B cell (primary cell): ENCODE results near the gene TM9SF4. TPM values are rescaled to one million over a fixed set of nuclear protein-coding genes. Genes with fewer than 3 reads are reported as not detected.

Source experiments
- ATAC-seq: fragments of 200-7000 bp; cut with Tn5 transposase; one replicate; pipeline ENCODE4 v1.10.0; 2021; ENCODE audit warnings: low read depth, mild to moderate bottlenecking, moderate number of reproducible peaks, moderate library complexity
- CTCF ChIA-PET: fragments of 350-600 bp; sonication (Branson Sonifier 250); formaldehyde crosslinking; loops from one replicate; lab custom pipeline; 2021; ENCODE audit warnings: antibody characterized with exemption, inconsistent platforms; lab: Charles Lee
- POLR2A ChIA-PET: fragments of 350-600 bp; sonication (Branson Sonifier 250); formaldehyde crosslinking; loops from one replicate; lab custom pipeline; 2021; ENCODE audit warnings: antibody characterized with exemption; lab: Charles Lee
- DNase-seq: peaks from one replicate; pipeline ENCODE4 v3.0.0; 2013
- H2AFZ ChIP-seq: 2 replicates; pipeline ENCODE4 v1.6.1; 2012; ENCODE audit warnings: mild to moderate bottlenecking, low read depth, low read length; ENCODE audit not compliant: insufficient read depth, poor library complexity, severe bottlenecking
- H3K27ac ChIP-seq, 2 donors: 1 replicate in 1 of 2; 2 replicates in 1 of 2; pipeline ENCODE4 v1.5.1; 2012 to 2013; ENCODE audit warnings: low read length in 2 of 2, mild to moderate bottlenecking in 2 of 2, moderate library complexity in 1 of 2
- H3K27me3 ChIP-seq, 4 experiments: fragments of 200-600 bp in 1 of 4; sonication (generic) in 1 of 4; replicated peaks in 1 of 4; 1 replicate in 2 of 4; 2 replicates in 2 of 4; pipeline versions ENCODE4 v1.6.1 to v1.7.0; 2013 to 2016; ENCODE audit warnings: low read length in 3 of 4, mild to moderate bottlenecking in 2 of 4, mixed read lengths in 1 of 4, moderate library complexity in 1 of 4; ENCODE audit not compliant: insufficient read depth in 4 of 4, control insufficient read depth in 3 of 4; ENCODE audit errors: control extremely low read depth in 1 of 4
- H3K36me3 ChIP-seq, 2 experiments: replicated peaks in 1 of 2; 1 replicate in 1 of 2; 2 replicates in 1 of 2; pipeline versions ENCODE4 v1.6.1 to v1.7.1; 2013; ENCODE audit warnings: low read length in 1 of 2; ENCODE audit not compliant: insufficient read depth in 2 of 2, control insufficient read depth in 1 of 2; ENCODE audit errors: control extremely low read depth in 1 of 2, extremely low read depth in 1 of 2
- H3K4me1 ChIP-seq, 2 donors: fragments of 200-600 bp in 1 of 2; sonication (generic) in 1 of 2; 1 replicate in 1 of 2; 2 replicates in 1 of 2; pipeline versions ENCODE4 v1.5.1 to v1.6.1; 2013 to 2017; ENCODE audit warnings: low read length in 2 of 2; ENCODE audit not compliant: control insufficient read depth in 2 of 2, insufficient read depth in 2 of 2
- H3K4me2 ChIP-seq: replicated peaks from 2 replicates; pipeline ENCODE3; 2012; ENCODE audit warnings: mild to moderate bottlenecking, low read depth, low read length; ENCODE audit not compliant: poor library complexity, severe bottlenecking
- H3K4me3 ChIP-seq, 5 experiments: fragments of 200-600 bp in 1 of 5; sonication (generic) in 1 of 5; 1 replicate in 3 of 5; 2 replicates in 2 of 5; pipeline versions ENCODE4 v1.5.1 to v1.7.0; 2011 to 2016; ENCODE audit warnings: low read length in 4 of 5, mild to moderate bottlenecking in 4 of 5, low read depth in 2 of 5, control low read depth in 1 of 5, moderate library complexity in 1 of 5; ENCODE audit not compliant: insufficient read depth in 1 of 5; ENCODE audit errors: control extremely low read depth in 1 of 5, extremely low read depth in 1 of 5
- H3K79me2 ChIP-seq: fragments of 200-600 bp; sonication (generic); one replicate; pipeline ENCODE4 v1.6.0; 2016; ENCODE audit warnings: low read length; ENCODE audit not compliant: control insufficient read depth, insufficient read depth
- H3K9ac ChIP-seq: fragments of 200-600 bp; sonication (generic); 2 replicates; pipeline ENCODE4 v1.6.1; 2017; ENCODE audit warnings: mild to moderate bottlenecking, low read length, moderate library complexity
- H3K9me3 ChIP-seq, 3 donors: one replicate each; pipeline versions ENCODE4 v1.6.1 to v1.7.1; 2013; ENCODE audit warnings: low read length in 2 of 3; ENCODE audit not compliant: control insufficient read depth in 2 of 3, insufficient read depth in 1 of 3; ENCODE audit errors: control extremely low read depth in 1 of 3
- H4K20me1 ChIP-seq: 2 replicates; pipeline ENCODE4 v1.6.0; 2012; ENCODE audit warnings: mild to moderate bottlenecking, low read length; ENCODE audit not compliant: insufficient read depth, control insufficient read depth, poor library complexity, severe bottlenecking
- H3K27ac Mint-ChIP-seq: one replicate; pipeline ENCODE4 v1.8.0; 2021; ENCODE audit warnings: mixed read lengths
- H3K27me3 Mint-ChIP-seq: one replicate; pipeline ENCODE4 v1.8.0; 2021; ENCODE audit warnings: mixed read lengths
- H3K4me1 Mint-ChIP-seq: one replicate; pipeline ENCODE4 v1.8.0; 2021; ENCODE audit warnings: mixed read lengths
- H3K4me3 Mint-ChIP-seq: one replicate; pipeline ENCODE4 v1.8.0; 2021; ENCODE audit warnings: mixed read lengths
- H3K9me3 Mint-ChIP-seq: one replicate; pipeline ENCODE4 v1.8.0; 2022; ENCODE audit warnings: mixed read lengths; ENCODE audit not compliant: insufficient read depth
- CTCF ChIP-seq: fragments of 200-600 bp; IDR thresholded peaks from one replicate; pipeline ENCODE4 v1.8.0; 2022; ENCODE audit warnings: antibody characterized with exemption, mild to moderate bottlenecking
- EZH2 ChIP-seq: IDR thresholded peaks from 2 replicates; pipeline ENCODE4 v1.6.1; 2012; ENCODE audit warnings: borderline replicate concordance, low read depth, mild to moderate bottlenecking, moderate library complexity, low read length; ENCODE audit not compliant: insufficient read depth, poor library complexity, severe bottlenecking
- WGBS: methylation state at CpG from one replicate; pipeline ENCODE4 v1.1.5; 2013; ENCODE audit warnings: missing lambda C conversion rate; ENCODE audit not compliant: insufficient coverage; 5-methylcytosine and 5-hydroxymethylcytosine counted together
- intact Hi-C: fragments of 100-400 bp; cut with micrococcal nuclease; formaldehyde crosslinking; loops from one replicate; pipeline ENCODE4 v1.10.0; 2022
- polyA plus RNA-seq: library from polyadenylated mRNA; depleted of rRNA; stranded (reverse); fragments of >200 nt; gene quantifications from 2 replicates; pipeline ENCODE4 v1.2.3, GENCODE V29; 2012
- total RNA-seq, 2 donors: library from RNA; stranded (reverse); fragments of 120-200 nt in 1 of 2; gene quantifications; 1 replicate in 1 of 2; 2 replicates in 1 of 2; pipeline versions ENCODE4 v1.2.3 to v1.2.4, GENCODE V29; 2013 to 2022

Gene TM9SF4
- total and polyA plus RNA-seq, 2 donors (not counting 1 experiment from before 2014, with no cell fraction given): 23.5 to 53.8 TPM

DNA sequence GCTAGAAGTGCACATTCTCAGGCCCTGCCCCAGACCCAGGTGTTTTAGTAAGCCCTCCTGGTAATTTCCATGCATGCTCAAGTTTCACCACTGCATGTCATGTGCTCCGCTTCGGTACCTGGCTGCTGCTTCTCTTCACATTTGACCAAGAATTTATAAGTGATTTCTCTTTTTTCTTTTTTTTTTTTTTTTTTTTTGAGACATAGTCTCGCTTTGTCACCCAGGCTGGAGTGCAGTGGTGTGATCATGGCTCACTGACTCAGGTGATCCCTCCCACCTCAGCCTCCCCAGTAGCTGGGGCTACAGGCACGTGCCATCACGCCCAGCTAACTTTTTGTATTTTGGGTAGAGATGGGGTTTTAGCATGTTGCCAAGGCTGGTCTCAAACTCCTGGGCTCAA is 16.0 kb downstream of the TM9SF4 start:
- H3K27me3 Mint-ChIP-seq: no peaks in the 10 kb centered on the region

GRCh38 chr20:32126919-32127318 is 17.4 kb downstream of the TM9SF4 start:
- Mint-ChIP-seq H3K9me3 (no peaks in the 10 kb centered on the region), H3K27ac (no peak overlapping the region), H3K4me1 (peaks cover 24% of the 10 kb centered on the region), H3K4me3 (no peak overlapping the region), H3K27me3 (no peaks in the 10 kb centered on the region)
- 95% methylated on average over 8 of the region's 8 CpGs for WGBS
- ATAC-seq (no peak), DNase-seq (no peak)
- no peak overlapping the region for H3K9ac ChIP-seq
- H3K9me3 ChIP-seq: no peaks in the 10 kb centered on the region
- CTCF ChIA-PET: no interaction called here
- H2AFZ ChIP-seq: no peak overlapping the region
- H4K20me1 ChIP-seq: peaks cover 67% of the 10 kb centered on the region
- TF ChIP-seq CTCF (no peak), EZH2 (no peak)
- H3K36me3 ChIP-seq: peaks cover 0 to 4% of the 10 kb centered on the region in 2 experiments
- H3K79me2 ChIP-seq: peaks cover 73% of the 10 kb centered on the region
- H3K27ac ChIP-seq: no peak overlapping the region
- H3K4me2 ChIP-seq: no peak overlapping the region
- intact Hi-C loops: no loop called here
- H3K4me3 ChIP-seq: no peak overlapping the region
- no peaks in the 10 kb centered on the region for H3K27me3 ChIP-seq
- POLR2A ChIA-PET: no interaction called here
- H3K4me1 ChIP-seq: no peaks in the 10 kb centered on the region

More for the DNA sequence above, 16.0 kb downstream of the TM9SF4 start:
- Histone ChIP-seq H2AFZ (no peak overlapping the region), H3K9me3 (no peaks in the 10 kb centered on the region), H3K79me2 (peaks cover 66% of the 10 kb centered on the region), H4K20me1 (peaks cover 58% of the 10 kb centered on the region), H3K27me3 (no peaks in the 10 kb centered on the region), H3K4me3 (no peak overlapping the region), H3K36me3 (peaks cover 0 to 4% of the 10 kb centered on the region in 2 experiments), H3K4me1 (no peaks in the 10 kb centered on the region), H3K4me2 (no peak overlapping the region), H3K9ac (no peak overlapping the region), H3K27ac (no peak overlapping the region)
- no peak for TF ChIP-seq CTCF
- no peak for TF ChIP-seq EZH2
- ATAC-seq (no peak), DNase-seq (no peak)
- no peak overlapping the region for H3K4me3 Mint-ChIP-seq
- intact Hi-C loops: no loop called here
- no peak overlapping the region for H3K27ac Mint-ChIP-seq
- H3K9me3 Mint-ChIP-seq: no peaks in the 10 kb centered on the region
- H3K4me1 Mint-ChIP-seq: peaks cover 17% of the 10 kb centered on the region
- ChIA-PET CTCF (interaction anchor here (0.8 kb wide), 1 partner anchor 92 kb away, joined by 3 read pairs; no protein-coding TSS in a partner anchor), POLR2A (no interaction called here)
- WGBS: no CpG with 5 or more reads among the region's 5 CpGs
